DOHH2 (cell line): ENCODE measurements around the gene CCDC197.

ENCODE experiments used
- EZH2phosphoT487 ChIP-seq: fragments of 200-600 bp; sonication (generic); IDR thresholded peaks from 2 replicates; pipeline ENCODE4 v1.6.1; 2017; ENCODE audit warnings: borderline replicate concordance, mild to moderate bottlenecking, antibody characterized with exemption, low read length, moderate library complexity, mixed read lengths
- TF ChIP-seq, protein P1 (sequence below): fragments of 200-600 bp; sonication (generic); IDR thresholded peaks from one replicate; pipeline ENCODE4 v1.5.1; 2014; ENCODE audit warnings: antibody characterized with exemption, mild to moderate bottlenecking, low read depth, low read length; ENCODE audit not compliant: poor library complexity, severe bottlenecking

DNA sequence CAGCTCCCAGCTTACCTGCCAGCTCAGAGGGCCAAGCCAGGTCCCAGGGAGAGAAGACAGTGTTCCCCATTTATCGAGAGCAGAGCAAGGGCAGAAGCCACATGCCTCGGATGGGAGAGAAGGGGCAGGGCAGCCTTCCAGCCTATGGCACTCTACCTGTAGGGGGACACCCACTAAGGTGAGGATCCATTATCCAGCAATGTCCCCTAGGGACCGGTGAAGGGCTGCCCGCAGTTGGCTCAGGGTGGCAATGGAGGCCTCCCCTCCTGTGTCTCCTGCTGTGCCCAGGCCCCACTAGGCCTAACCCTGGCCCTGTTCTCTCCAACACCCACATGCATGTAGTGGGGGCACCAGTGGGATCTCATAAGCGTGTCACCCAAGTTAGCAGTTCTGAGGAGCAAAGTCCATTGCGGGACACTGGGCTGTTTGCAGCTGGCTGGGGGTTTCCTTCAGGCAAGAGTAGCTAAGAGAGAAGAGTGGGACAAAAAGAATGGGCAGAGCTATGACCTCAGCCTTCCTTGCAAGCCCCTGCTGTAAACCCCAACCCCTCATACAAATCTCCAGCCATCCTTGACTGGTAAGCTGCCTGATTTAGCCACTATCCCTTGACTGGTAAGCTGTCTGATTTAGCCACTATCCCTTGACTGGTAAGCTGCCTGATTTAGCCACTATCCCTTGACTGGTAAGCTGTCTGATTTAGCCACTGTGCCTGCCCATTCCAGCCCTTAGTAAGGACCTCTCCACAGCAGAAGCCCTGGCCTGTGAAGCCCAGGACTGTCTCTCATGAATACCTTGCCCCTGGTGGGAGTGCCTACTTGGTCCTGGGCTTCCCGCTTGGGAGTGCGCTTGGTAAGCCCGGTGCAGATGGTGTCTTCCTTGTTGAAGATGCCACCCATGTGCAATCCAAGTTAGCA lies 15.5 kb upstream of the CCDC197 start:
- TF ChIP-seq, protein P1, sequence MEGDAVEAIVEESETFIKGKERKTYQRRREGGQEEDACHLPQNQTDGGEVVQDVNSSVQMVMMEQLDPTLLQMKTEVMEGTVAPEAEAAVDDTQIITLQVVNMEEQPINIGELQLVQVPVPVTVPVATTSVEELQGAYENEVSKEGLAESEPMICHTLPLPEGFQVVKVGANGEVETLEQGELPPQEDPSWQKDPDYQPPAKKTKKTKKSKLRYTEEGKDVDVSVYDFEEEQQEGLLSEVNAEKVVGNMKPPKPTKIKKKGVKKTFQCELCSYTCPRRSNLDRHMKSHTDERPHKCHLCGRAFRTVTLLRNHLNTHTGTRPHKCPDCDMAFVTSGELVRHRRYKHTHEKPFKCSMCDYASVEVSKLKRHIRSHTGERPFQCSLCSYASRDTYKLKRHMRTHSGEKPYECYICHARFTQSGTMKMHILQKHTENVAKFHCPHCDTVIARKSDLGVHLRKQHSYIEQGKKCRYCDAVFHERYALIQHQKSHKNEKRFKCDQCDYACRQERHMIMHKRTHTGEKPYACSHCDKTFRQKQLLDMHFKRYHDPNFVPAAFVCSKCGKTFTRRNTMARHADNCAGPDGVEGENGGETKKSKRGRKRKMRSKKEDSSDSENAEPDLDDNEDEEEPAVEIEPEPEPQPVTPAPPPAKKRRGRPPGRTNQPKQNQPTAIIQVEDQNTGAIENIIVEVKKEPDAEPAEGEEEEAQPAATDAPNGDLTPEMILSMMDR = no peak
- TF ChIP-seq EZH2phosphoT487 = no peak
